Psoas muscle (tissue), 8 donors: ENCODE measurements around the gene SKP1. TPM values are rescaled to one million over a fixed set of nuclear protein-coding genes. Genes with fewer than 3 reads are reported as not detected.

Source experiments
- ATAC-seq, 4 donors: fragments of 200-7000 bp; cut with Tn5 transposase; one replicate each; pipeline ENCODE4 v1.9.1; 2020; ENCODE audit warnings: moderate library complexity in 3 of 4, mild to moderate bottlenecking in 2 of 4
- DNase-seq, 2 donors: peaks; one replicate each; pipeline ENCODE4 v3.0.0-alpha.2; 2020
- H3K27ac ChIP-seq: fragments of 200-600 bp; one replicate; pipeline ENCODE4 v1.8.0; 2022
- H3K27me3 ChIP-seq, 3 donors: fragments of 200-600 bp in 1 of 3; one replicate each; pipeline versions ENCODE4 v1.6.1 to v1.8.0; 2013 to 2022; ENCODE audit warnings: low read length in 2 of 3, mild to moderate bottlenecking in 2 of 3, moderate library complexity in 1 of 3; ENCODE audit not compliant: insufficient read depth in 3 of 3
- H3K36me3 ChIP-seq, 2 donors: fragments of 200-600 bp in 1 of 2; one replicate each; pipeline versions ENCODE4 v1.6.1 to v1.8.0; 2013 to 2022; ENCODE audit warnings: low read depth in 1 of 2, mild to moderate bottlenecking in 1 of 2, moderate library complexity in 1 of 2; ENCODE audit not compliant: insufficient read depth in 1 of 2
- H3K4me1 ChIP-seq: fragments of 200-600 bp; one replicate; pipeline ENCODE4 v1.8.0; 2022
- H3K4me3 ChIP-seq: fragments of 200-600 bp; one replicate; pipeline ENCODE4 v1.8.0; 2022; ENCODE audit warnings: mild to moderate bottlenecking
- H3K9me3 ChIP-seq: fragments of 200-600 bp; one replicate; pipeline ENCODE4 v1.8.0; 2022
- CTCF ChIP-seq: fragments of 200-600 bp; IDR thresholded peaks from one replicate; pipeline ENCODE4 v1.8.0; 2022; ENCODE audit warnings: antibody characterized with exemption
- WGBS, 3 donors: extraction: QIAGEN DNeasy Blood & Tissue Kit; methylation state at CpG; one replicate each; pipeline versions ENCODE4 v1.1.6 to v1.1.7; 2013; 5-methylcytosine and 5-hydroxymethylcytosine counted together
- intact Hi-C, 2 donors: fragments of 100-400 bp; cut with DNase I; formaldehyde crosslinking; loops; one replicate each; pipeline versions ENCODE4 v1.11.0 to v1.14.2; 2022
- polyA plus RNA-seq, 3 donors: library from polyadenylated mRNA; stranded (reverse); fragments of 200-250 nt; gene quantifications; one replicate each; pipeline ENCODE4 v1.2.3, GENCODE V29; 2013
- total RNA-seq, 4 donors: library from RNA; stranded (reverse); fragmentation: NEBNext Ultra II Directional in 2 of 4; extraction: Animal tissue kit (Norgen Biotek cat#: 25700) in 2 of 4; gene quantifications; one replicate each; pipeline versions ENCODE4 v1.2.1 to v1.2.4, GENCODE V29; 2021 to 2023
- donor health status: healthy with polysubstance abuse.
- donor health status: DM: no; HTN: no; CAD: no; lungs with moderate emphysema.
- donor health status: Bipolar disorder and iron deficiency.
- donor health status: healthy.
- donor health status: DM: yes; HTN: yes; CAD: no.
- donor health status: DM: no; HTN: no; CAD: no.
- donor health status: DM: no; HTN: no; CAD: no.
- donor health status: DM: yes; HTN: yes; CAD: no.

The SKP1 gene
- total and polyA plus RNA-seq, 7 donors = 341 to 1,174 (median 485) TPM

- Histone ChIP-seq H3K4me1 (peaks cover 18% of the 10 kb centered on the region), H3K27ac (no peak overlapping the region), H3K9me3 (no peaks in the 10 kb centered on the region), H3K36me3 (peaks cover 6 to 58% of the 10 kb centered on the region in 2 donors), H3K4me3 (no peak overlapping the region), H3K27me3 (no peaks in the 10 kb centered on the region)
- no peak for TF ChIP-seq CTCF
- intact Hi-C loops = loop anchor here (5.0 kb wide), 1 partner anchor 40 kb away; no protein-coding TSS in a partner anchor
- WGBS, 3 donors = 81 to 89% (median 89%) methylated on average over 5 of the region's 5 CpGs
- no peak for ATAC-seq
- no peak for DNase-seq
These were observed 34.7 kb downstream of the SKP1 start for GRCh38 chr5:134142052-134142451.

- intact Hi-C loops = loop anchor here (2.0 to 5.0 kb wide), 2 partner anchors 39 to 103 kb away; no protein-coding TSS in a partner anchor
- peak in 1 of 2 donors; percentile 38 for DNase-seq
- no peak for ATAC-seq
- WGBS, 3 donors = 74 to 76% (median 74%) methylated on average over 9 of the region's 9 CpGs
- Histone ChIP-seq H3K9me3 (no peaks in the 10 kb centered on the region), H3K4me3 (no peak overlapping the region), H3K4me1 (peaks cover 16% of the 10 kb centered on the region), H3K27me3 (no peaks in the 10 kb centered on the region), H3K27ac (no peak overlapping the region), H3K36me3 (peaks cover 6 to 61% of the 10 kb centered on the region in 2 donors)
- TF ChIP-seq CTCF = no peak
These were observed 35.3 kb downstream of the SKP1 start for GRCh38 chr5:134141331-134142050.

- Histone ChIP-seq H3K9me3 (no peaks in the 10 kb centered on the region), H3K4me3 (no peak overlapping the region), H3K27me3 (no peaks in the 10 kb centered on the region), H3K36me3 (peaks cover 5 to 62% of the 10 kb centered on the region in 2 donors), H3K27ac (no peak overlapping the region), H3K4me1 (peaks cover 17% of the 10 kb centered on the region)
- intact Hi-C loops = loop anchor here (2.0 to 5.0 kb wide), 2 partner anchors 38 to 102 kb away; no protein-coding TSS in a partner anchor
- peak; percentile 58 to 72 for DNase-seq
- peak; percentile 61 to 76 (median 74) for ATAC-seq
- 33 to 40% (median 37%) methylated on average over 8 of the region's 8 CpGs for WGBS, 3 donors
- peak; percentile 72 for TF ChIP-seq CTCF
These were observed 36.1 kb downstream of the SKP1 start for GRCh38 chr5:134140530-134141201.

GRCh38 chr5:134139891-134140469 is 36.8 kb downstream of the SKP1 start:
- H3K4me1 ChIP-seq = peaks cover 17% of the 10 kb centered on the region
- no peaks in the 10 kb centered on the region for H3K9me3 ChIP-seq
- no peak overlapping the region for H3K27ac ChIP-seq
- DNase-seq (peak in 1 of 2 donors; percentile 36), ATAC-seq (no peak)
- intact Hi-C loops = loop anchor here (2.0 to 5.0 kb wide), 2 partner anchors 38 to 101 kb away; no protein-coding TSS in a partner anchor
- TF ChIP-seq CTCF = no peak
- peaks cover 0 to 60% of the 10 kb centered on the region in 2 donors for H3K36me3 ChIP-seq
- no peaks in the 10 kb centered on the region for H3K27me3 ChIP-seq
- 90 to 97% (median 90%) methylated on average over 8 of the region's 8 CpGs for WGBS, 3 donors
- H3K4me3 ChIP-seq = no peak overlapping the region
